Right lobe of liver (tissue), 4 donors: Measurements from ENCODE around the gene APOL3.

Experiments
- CTCF ChIP-seq, 4 donors: fragments of 200-600 bp in 3 of 4; fragments of 450-650 bp in 1 of 4; IDR thresholded peaks; one replicate each; pipeline versions ENCODE4 v1.5.1 to v1.8.0; 2016 to 2022; ENCODE audit warnings: antibody characterized with exemption in 4 of 4, mild to moderate bottlenecking in 2 of 4
- POLR2A ChIP-seq: fragments of 450-650 bp; IDR thresholded peaks from one replicate; pipeline ENCODE4 v1.6.1; 2017; ENCODE audit warnings: antibody characterized with exemption, mild to moderate bottlenecking
- donor health status: DM: no; HTN: no; CAD: no.
- donor health status: DM: no; HTN: no; CAD: no.
- donor health status: DM: no; HTN: yes; CAD: no.

- TF ChIP-seq CTCF (IDR thresholded peaks at IDR 0.05) (no peak), POLR2A (no peak)
Observed at GRCh38 chr22:36113121-36113520, 47.4 kb downstream of the APOL3 start.
